NB4 (cell line): ENCODE measurements around the gene EPHA4.

Source experiments
- DNase-seq: peaks from one replicate; pipeline ENCODE4 v3.0.0; 2010; ENCODE audit warnings: low read depth
- H3K4me3 ChIP-seq: one replicate; pipeline ENCODE4 v1.5.1; 2011; ENCODE audit warnings: mild to moderate bottlenecking, low read depth, low read length, moderate library complexity
- CTCF ChIP-seq: IDR thresholded peaks from one replicate; pipeline ENCODE4 v1.5.1; 2012; ENCODE audit warnings: low read depth, low read length
- MAX ChIP-seq: IDR thresholded peaks from 2 replicates; pipeline ENCODE4 v1.6.1; 2011; ENCODE audit warnings: low read depth, low read length
- MYC ChIP-seq: IDR thresholded peaks from 2 replicates; pipeline ENCODE4 v1.6.1; 2011; ENCODE audit warnings: low read depth, low read length
- POLR2A ChIP-seq: IDR thresholded peaks from 2 replicates; pipeline ENCODE4 v1.6.1; 2011; ENCODE audit warnings: mild to moderate bottlenecking; ENCODE audit not compliant: insufficient read length; ENCODE audit errors: extremely low read depth

Gene EPHA4

GRCh38 chr2:221553333-221553732, 18.8 kb downstream of the EPHA4 start:
- TF ChIP-seq MAX (no peak), CTCF (no peak), MYC (no peak), POLR2A (no peak)
- DNase-seq, result no peak
- no peak overlapping the region for H3K4me3 ChIP-seq

- H3K4me3 ChIP-seq, result no peak overlapping the region
Measured at GRCh38 chr2:221552291-221552690, 19.8 kb downstream of the EPHA4 start.

GRCh38 chr2:221551864-221552263, 20.2 kb downstream of the EPHA4 start:
- no peak overlapping the region for H3K4me3 ChIP-seq
- no peak for DNase-seq
- TF ChIP-seq MAX (no peak), POLR2A (no peak), MYC (no peak), CTCF (no peak)

More at GRCh38 chr2:221552291-221552690, 19.8 kb downstream of the EPHA4 start:
- DNase-seq, result no peak
- TF ChIP-seq MYC, result no peak
- TF ChIP-seq CTCF, result no peak
- TF ChIP-seq MAX, result no peak
- TF ChIP-seq POLR2A, result no peak

GRCh38 chr2:221549143-221549542, 23.0 kb downstream of the EPHA4 start:
- H3K4me3 ChIP-seq, result no peak overlapping the region
- TF ChIP-seq MAX, result no peak
- no peak for TF ChIP-seq CTCF
- no peak for TF ChIP-seq POLR2A
- no peak for TF ChIP-seq MYC
- DNase-seq, result no peak

- TF ChIP-seq MYC (no peak), MAX (no peak), POLR2A (no peak), CTCF (no peak)
- no peak for DNase-seq
- no peak overlapping the region for H3K4me3 ChIP-seq
Measured at GRCh38 chr2:221546505-221547225, 25.4 kb downstream of the EPHA4 start.

- TF ChIP-seq MAX, result no peak
- TF ChIP-seq POLR2A, result no peak
- TF ChIP-seq MYC, result no peak
- H3K4me3 ChIP-seq, result no peak overlapping the region
- no peak for DNase-seq
Measured at GRCh38 chr2:221541131-221541735, 30.9 kb downstream of the EPHA4 start.
